GM23338 (cell line): ENCODE measurements around the gene GPC6. TPM values are rescaled to one million over a fixed set of nuclear protein-coding genes. Genes with fewer than 3 reads are reported as not detected.

Source experiments
- ATAC-seq: fragments of 200-7000 bp; cut with Tn5 transposase; 3 replicates; pipeline ENCODE4 v1.9.1; 2020
- DNase-seq: peaks from one replicate; pipeline ENCODE4 v3.0.0-alpha.2; 2015; ENCODE audit warnings: low spot score
- H2AFZ ChIP-seq: fragments of 200-600 bp; sonication (generic); 2 replicates; pipeline ENCODE4 v1.8.0; 2016; ENCODE audit warnings: antibody characterized with exemption, mild to moderate bottlenecking, moderate library complexity
- H3F3A ChIP-seq: fragments of 200-600 bp; sonication (generic); replicated peaks from 2 replicates; pipeline ENCODE4 v1.8.0; 2017; ENCODE audit warnings: antibody characterized with exemption, mixed run types, low read depth
- H3K27ac ChIP-seq: fragments of 200-600 bp; sonication (generic); 2 replicates; pipeline ENCODE4 v1.6.1; 2016; ENCODE audit warnings: low read depth
- H3K27me3 ChIP-seq: fragments of 200-600 bp; sonication (generic); 2 replicates; pipeline ENCODE4 v1.8.0; 2016; ENCODE audit warnings: mild to moderate bottlenecking, mixed run types, moderate library complexity; ENCODE audit not compliant: insufficient read depth
- H3K36me3 ChIP-seq: fragments of 200-600 bp; sonication (generic); 2 replicates; pipeline ENCODE4 v1.8.0; 2016; ENCODE audit warnings: mild to moderate bottlenecking; ENCODE audit not compliant: insufficient read depth
- H3K4me1 ChIP-seq: fragments of 200-600 bp; sonication (generic); 2 replicates; pipeline ENCODE4 v1.8.0; 2016; ENCODE audit warnings: mild to moderate bottlenecking, moderate library complexity; ENCODE audit not compliant: insufficient read depth
- H3K4me2 ChIP-seq: fragments of 200-600 bp; sonication (generic); 2 replicates; pipeline ENCODE4 v1.7.1; 2017; ENCODE audit warnings: mixed run types
- H3K4me3 ChIP-seq: fragments of 200-600 bp; sonication (generic); 2 replicates; pipeline ENCODE4 v1.6.1; 2016; ENCODE audit warnings: mixed run types
- H3K79me2 ChIP-seq: fragments of 200-600 bp; sonication (generic); replicated peaks from 2 replicates; pipeline ENCODE4 v1.8.0; 2017; ENCODE audit warnings: mild to moderate bottlenecking; ENCODE audit not compliant: insufficient read depth
- H3K9me2 ChIP-seq: fragments of 200-600 bp; sonication (generic); 2 replicates; pipeline ENCODE4 v1.8.0; 2017; ENCODE audit not compliant: insufficient read depth
- H4K20me1 ChIP-seq: fragments of 200-600 bp; sonication (generic); replicated peaks from 2 replicates; pipeline ENCODE4 v1.8.0; 2017; ENCODE audit warnings: mild to moderate bottlenecking; ENCODE audit not compliant: insufficient read depth
- H3K27ac Mint-ChIP-seq: 2 replicates; pipeline ENCODE4 v1.8.0; 2020; ENCODE audit warnings: inconsistent platforms, mild to moderate bottlenecking, moderate library complexity, mixed read lengths
- H3K27me3 Mint-ChIP-seq: 3 replicates; pipeline ENCODE4 v1.8.0; 2022; ENCODE audit warnings: low read depth, mild to moderate bottlenecking, moderate library complexity, mixed read lengths, inconsistent platforms; ENCODE audit not compliant: insufficient read depth, poor library complexity
- H3K36me3 Mint-ChIP-seq: 3 replicates; pipeline ENCODE4 v1.8.0; 2021; ENCODE audit warnings: low read depth, mild to moderate bottlenecking, inconsistent platforms, moderate library complexity, mixed read lengths
- H3K4me1 Mint-ChIP-seq: 3 replicates; pipeline ENCODE4 v1.8.0; 2020; ENCODE audit warnings: mild to moderate bottlenecking, inconsistent platforms, mixed read lengths
- H3K4me3 Mint-ChIP-seq: 3 replicates; pipeline ENCODE4 v1.8.0; 2021; ENCODE audit warnings: moderate library complexity, mild to moderate bottlenecking, inconsistent platforms, mixed read lengths
- H3K9me3 Mint-ChIP-seq: 3 replicates; pipeline ENCODE4 v1.8.0; 2020; ENCODE audit warnings: moderate library complexity, mild to moderate bottlenecking, inconsistent platforms, mixed read lengths
- CREB1 ChIP-seq: fragments of 250-450 bp; sonication (Bioruptor Pico); IDR thresholded peaks from 2 replicates; pipeline ENCODE4 v1.5.0; 2020; ENCODE audit warnings: low read depth, mild to moderate bottlenecking, moderate library complexity
- EZH2 ChIP-seq: fragments of 200-600 bp; sonication (generic); IDR thresholded peaks from one replicate; pipeline ENCODE4 v1.8.0; 2017; ENCODE audit warnings: antibody characterized with exemption, mild to moderate bottlenecking, low read depth; ENCODE audit not compliant: unreplicated experiment
- EZH2phosphoT487 ChIP-seq: fragments of 200-600 bp; sonication (generic); IDR thresholded peaks from one replicate; pipeline ENCODE4 v1.8.1; 2018; ENCODE audit warnings: antibody characterized with exemption; ENCODE audit not compliant: unreplicated experiment
- JUNB ChIP-seq: IDR thresholded peaks from one replicate; pipeline ENCODE4 v1.6.1; 2016; ENCODE audit warnings: antibody characterized with exemption; ENCODE audit not compliant: unreplicated experiment
- NANOG ChIP-seq: IDR thresholded peaks from 2 replicates; pipeline ENCODE4 v1.6.1; 2016; ENCODE audit warnings: antibody characterized with exemption, borderline replicate concordance
- POLR2AphosphoS5 ChIP-seq: IDR thresholded peaks from 2 replicates; pipeline ENCODE4 v1.6.1; 2016; ENCODE audit warnings: antibody characterized with exemption, low read depth
- STAT1 ChIP-seq: IDR thresholded peaks from one replicate; pipeline ENCODE4 v1.6.1; 2016; ENCODE audit warnings: antibody characterized with exemption; ENCODE audit not compliant: unreplicated experiment
- ZNF114 ChIP-seq: fragments of 250-450 bp; sonication (Bioruptor Pico); IDR thresholded peaks from 2 replicates; pipeline ENCODE4 v1.5.0; 2020; ENCODE audit warnings: mild to moderate bottlenecking, moderate library complexity
- ZNF331 ChIP-seq: fragments of 250-450 bp; sonication (Bioruptor Pico); IDR thresholded peaks from 2 replicates; pipeline ENCODE4 v1.5.0; 2020; ENCODE audit warnings: low read depth, mild to moderate bottlenecking, moderate library complexity
- ZNF462 ChIP-seq: fragments of 250-450 bp; sonication (Bioruptor Pico); IDR thresholded peaks from 2 replicates; pipeline ENCODE4 v1.5.0; 2020; ENCODE audit warnings: mild to moderate bottlenecking, moderate library complexity
- polyA plus RNA-seq: library from polyadenylated mRNA; unstranded; fragments of >200 nt; fragmentation: Nextera tagmentation; extraction: Ambion mirVana; gene quantifications from 2 replicates; pipeline ENCODE4 v1.2.1, GENCODE V29; 2016
- total RNA-seq: library from RNA; depleted of rRNA; stranded (reverse); fragments of >200 nt; shearing (Covaris generic); gene quantifications from 2 replicates; pipeline ENCODE4 v1.2.3, GENCODE V29; 2014
- TF ChIP-seq, protein P1 (sequence below), 2 experiments: fragments of 200-600 bp in 1 of 2; sonication (generic) in 1 of 2; conservative IDR thresholded peaks; 2 replicates each; pipeline versions ENCODE4 v1.5.1 to v1.6.1; 2016 to 2017; ENCODE audit warnings: antibody characterized with exemption in 2 of 2, low read depth in 2 of 2, mild to moderate bottlenecking in 2 of 2, moderate library complexity in 1 of 2
- TF ChIP-seq, protein P2 (sequence below): IDR thresholded peaks from one replicate; pipeline ENCODE4 v1.6.1; 2018; ENCODE audit warnings: antibody characterized with exemption; ENCODE audit not compliant: unreplicated experiment
- TF ChIP-seq, protein P3 (sequence below): IDR thresholded peaks from 2 replicates; pipeline ENCODE4 v1.6.1; 2016; ENCODE audit warnings: antibody characterized with exemption

GPC6 gene
- total and polyA plus RNA-seq, 2 experiments from 2014 or later: 6.4 to 28.6 TPM

DNA sequence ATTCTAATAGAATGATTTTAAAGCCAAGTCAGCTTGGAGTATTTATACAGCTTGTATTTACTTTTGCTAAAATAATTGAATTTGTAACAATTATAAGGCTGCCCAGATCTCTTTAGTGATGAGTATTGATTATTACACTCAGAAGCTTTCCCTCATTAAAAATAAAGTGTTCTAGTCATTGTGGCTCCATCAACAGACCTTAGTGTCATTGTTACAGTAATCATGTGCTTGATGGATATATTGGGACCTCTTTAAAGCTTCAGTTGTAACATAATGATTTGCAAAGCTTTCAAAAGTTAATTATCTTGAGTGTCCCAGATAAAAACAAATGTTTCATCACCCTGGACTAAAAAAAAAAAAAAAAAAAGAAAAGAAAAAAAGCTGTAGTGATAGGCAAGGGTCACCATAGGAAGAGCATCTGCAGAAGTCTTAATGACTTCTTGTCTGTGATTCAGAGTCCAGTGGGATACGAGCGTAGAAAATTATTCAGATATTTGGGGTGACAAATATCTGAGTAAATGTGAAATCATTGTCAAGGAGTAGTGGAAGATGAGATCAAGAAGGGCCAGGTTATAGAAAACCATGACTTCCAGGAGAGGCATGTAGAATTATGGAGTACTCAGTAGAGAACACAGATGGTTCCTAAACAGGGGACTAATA lies 883.2 kb downstream of the GPC6 start:
- DNase-seq (no peak), ATAC-seq (no peak)
- TF ChIP-seq EZH2 (no peak), NANOG (no peak), CREB1 (CRISPR knock-in tag) (no peak), ZNF114 (CRISPR knock-in tag) (no peak), POLR2AphosphoS5 (no peak), ZNF462 (CRISPR knock-in tag) (no peak), EZH2phosphoT487 (no peak), JUNB (no peak), ZNF331 (CRISPR knock-in tag) (no peak), STAT1 (no peak)
- TF ChIP-seq, protein P1, sequence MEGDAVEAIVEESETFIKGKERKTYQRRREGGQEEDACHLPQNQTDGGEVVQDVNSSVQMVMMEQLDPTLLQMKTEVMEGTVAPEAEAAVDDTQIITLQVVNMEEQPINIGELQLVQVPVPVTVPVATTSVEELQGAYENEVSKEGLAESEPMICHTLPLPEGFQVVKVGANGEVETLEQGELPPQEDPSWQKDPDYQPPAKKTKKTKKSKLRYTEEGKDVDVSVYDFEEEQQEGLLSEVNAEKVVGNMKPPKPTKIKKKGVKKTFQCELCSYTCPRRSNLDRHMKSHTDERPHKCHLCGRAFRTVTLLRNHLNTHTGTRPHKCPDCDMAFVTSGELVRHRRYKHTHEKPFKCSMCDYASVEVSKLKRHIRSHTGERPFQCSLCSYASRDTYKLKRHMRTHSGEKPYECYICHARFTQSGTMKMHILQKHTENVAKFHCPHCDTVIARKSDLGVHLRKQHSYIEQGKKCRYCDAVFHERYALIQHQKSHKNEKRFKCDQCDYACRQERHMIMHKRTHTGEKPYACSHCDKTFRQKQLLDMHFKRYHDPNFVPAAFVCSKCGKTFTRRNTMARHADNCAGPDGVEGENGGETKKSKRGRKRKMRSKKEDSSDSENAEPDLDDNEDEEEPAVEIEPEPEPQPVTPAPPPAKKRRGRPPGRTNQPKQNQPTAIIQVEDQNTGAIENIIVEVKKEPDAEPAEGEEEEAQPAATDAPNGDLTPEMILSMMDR (conservative IDR thresholded peaks at IDR 0.05; ENCODE audit: low read depth in 2 of 2): no peak
- TF ChIP-seq, protein P2, sequence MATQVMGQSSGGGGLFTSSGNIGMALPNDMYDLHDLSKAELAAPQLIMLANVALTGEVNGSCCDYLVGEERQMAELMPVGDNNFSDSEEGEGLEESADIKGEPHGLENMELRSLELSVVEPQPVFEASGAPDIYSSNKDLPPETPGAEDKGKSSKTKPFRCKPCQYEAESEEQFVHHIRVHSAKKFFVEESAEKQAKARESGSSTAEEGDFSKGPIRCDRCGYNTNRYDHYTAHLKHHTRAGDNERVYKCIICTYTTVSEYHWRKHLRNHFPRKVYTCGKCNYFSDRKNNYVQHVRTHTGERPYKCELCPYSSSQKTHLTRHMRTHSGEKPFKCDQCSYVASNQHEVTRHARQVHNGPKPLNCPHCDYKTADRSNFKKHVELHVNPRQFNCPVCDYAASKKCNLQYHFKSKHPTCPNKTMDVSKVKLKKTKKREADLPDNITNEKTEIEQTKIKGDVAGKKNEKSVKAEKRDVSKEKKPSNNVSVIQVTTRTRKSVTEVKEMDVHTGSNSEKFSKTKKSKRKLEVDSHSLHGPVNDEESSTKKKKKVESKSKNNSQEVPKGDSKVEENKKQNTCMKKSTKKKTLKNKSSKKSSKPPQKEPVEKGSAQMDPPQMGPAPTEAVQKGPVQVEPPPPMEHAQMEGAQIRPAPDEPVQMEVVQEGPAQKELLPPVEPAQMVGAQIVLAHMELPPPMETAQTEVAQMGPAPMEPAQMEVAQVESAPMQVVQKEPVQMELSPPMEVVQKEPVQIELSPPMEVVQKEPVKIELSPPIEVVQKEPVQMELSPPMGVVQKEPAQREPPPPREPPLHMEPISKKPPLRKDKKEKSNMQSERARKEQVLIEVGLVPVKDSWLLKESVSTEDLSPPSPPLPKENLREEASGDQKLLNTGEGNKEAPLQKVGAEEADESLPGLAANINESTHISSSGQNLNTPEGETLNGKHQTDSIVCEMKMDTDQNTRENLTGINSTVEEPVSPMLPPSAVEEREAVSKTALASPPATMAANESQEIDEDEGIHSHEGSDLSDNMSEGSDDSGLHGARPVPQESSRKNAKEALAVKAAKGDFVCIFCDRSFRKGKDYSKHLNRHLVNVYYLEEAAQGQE: no peak
- TF ChIP-seq, protein P3, sequence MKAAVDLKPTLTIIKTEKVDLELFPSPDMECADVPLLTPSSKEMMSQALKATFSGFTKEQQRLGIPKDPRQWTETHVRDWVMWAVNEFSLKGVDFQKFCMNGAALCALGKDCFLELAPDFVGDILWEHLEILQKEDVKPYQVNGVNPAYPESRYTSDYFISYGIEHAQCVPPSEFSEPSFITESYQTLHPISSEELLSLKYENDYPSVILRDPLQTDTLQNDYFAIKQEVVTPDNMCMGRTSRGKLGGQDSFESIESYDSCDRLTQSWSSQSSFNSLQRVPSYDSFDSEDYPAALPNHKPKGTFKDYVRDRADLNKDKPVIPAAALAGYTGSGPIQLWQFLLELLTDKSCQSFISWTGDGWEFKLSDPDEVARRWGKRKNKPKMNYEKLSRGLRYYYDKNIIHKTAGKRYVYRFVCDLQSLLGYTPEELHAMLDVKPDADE: no peak
- Histone ChIP-seq H3K79me2 (no peaks in the 10 kb centered on the region), H3K9me2 (no peaks in the 10 kb centered on the region), H3K27me3 (no peaks in the 10 kb centered on the region), H3K4me3 (no peak overlapping the region), H3K4me2 (no peak overlapping the region), H3K4me1 (peaks cover 13% of the 10 kb centered on the region), H2AFZ (no peak overlapping the region), H3K36me3 (no peaks in the 10 kb centered on the region), H4K20me1 (no peaks in the 10 kb centered on the region), H3F3A (no peaks in the 10 kb centered on the region), H3K27ac (no peak overlapping the region)
- H3K4me1 Mint-ChIP-seq: peaks cover 12% of the 10 kb centered on the region
- H3K27me3 Mint-ChIP-seq: peaks cover 2% of the 10 kb centered on the region
- no peak overlapping the region for H3K4me3 Mint-ChIP-seq
- no peaks in the 10 kb centered on the region for H3K9me3 Mint-ChIP-seq
- no peak overlapping the region for H3K27ac Mint-ChIP-seq
- no peaks in the 10 kb centered on the region; the same call in 2 of the 3 replicates for H3K36me3 Mint-ChIP-seq
